ENCODE measurements around the gene TLR7. TPM values are rescaled to one million over a fixed set of nuclear protein-coding genes. Genes with fewer than 3 reads are reported as not detected.

The TLR7 gene
- total RNA-seq, 4 donors from 2014 or later, result 0.27 to 1.3 (median 0.49) TPM

DNA sequence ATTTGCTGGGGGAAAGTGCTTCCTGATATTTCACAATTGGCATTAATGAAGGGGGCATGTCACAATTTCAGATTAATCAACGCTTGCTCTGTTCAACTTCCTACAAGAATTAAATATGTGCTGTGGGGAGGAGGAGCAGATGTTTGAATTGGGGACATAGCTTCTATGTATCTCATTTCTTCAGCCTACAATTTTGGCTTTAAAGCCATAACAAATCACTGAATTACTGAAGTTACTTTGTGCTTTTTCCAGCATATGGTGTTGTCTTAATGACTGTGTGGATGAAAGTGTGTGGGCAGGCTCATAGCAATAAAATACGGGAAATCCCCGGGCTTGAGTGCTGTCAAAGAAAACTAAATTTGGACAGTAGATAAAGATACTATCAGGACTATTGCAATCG lies 813 bp downstream of the TLR7 start:
- H3K9me3 ChIP-seq, result peaks cover 0 to 8% (median 0%) of the 10 kb centered on the region in 3 donors
- 44 to 71% methylated on average over 4 of the region's 4 CpGs for WGBS, 2 donors (ENCODE audit: low coverage in 1 of 2)
- H3K27ac ChIP-seq, result no peak overlapping the region
- H3K27me3 ChIP-seq, result no peaks in the 10 kb centered on the region
- peaks cover 0 to 8% (median 0%) of the 10 kb centered on the region in 3 donors for H3K4me1 ChIP-seq
- no peak for ATAC-seq
- no peak overlapping the region for H3K4me3 ChIP-seq
- H3K36me3 ChIP-seq, result no peaks in the 10 kb centered on the region
- TF ChIP-seq, protein P1, sequence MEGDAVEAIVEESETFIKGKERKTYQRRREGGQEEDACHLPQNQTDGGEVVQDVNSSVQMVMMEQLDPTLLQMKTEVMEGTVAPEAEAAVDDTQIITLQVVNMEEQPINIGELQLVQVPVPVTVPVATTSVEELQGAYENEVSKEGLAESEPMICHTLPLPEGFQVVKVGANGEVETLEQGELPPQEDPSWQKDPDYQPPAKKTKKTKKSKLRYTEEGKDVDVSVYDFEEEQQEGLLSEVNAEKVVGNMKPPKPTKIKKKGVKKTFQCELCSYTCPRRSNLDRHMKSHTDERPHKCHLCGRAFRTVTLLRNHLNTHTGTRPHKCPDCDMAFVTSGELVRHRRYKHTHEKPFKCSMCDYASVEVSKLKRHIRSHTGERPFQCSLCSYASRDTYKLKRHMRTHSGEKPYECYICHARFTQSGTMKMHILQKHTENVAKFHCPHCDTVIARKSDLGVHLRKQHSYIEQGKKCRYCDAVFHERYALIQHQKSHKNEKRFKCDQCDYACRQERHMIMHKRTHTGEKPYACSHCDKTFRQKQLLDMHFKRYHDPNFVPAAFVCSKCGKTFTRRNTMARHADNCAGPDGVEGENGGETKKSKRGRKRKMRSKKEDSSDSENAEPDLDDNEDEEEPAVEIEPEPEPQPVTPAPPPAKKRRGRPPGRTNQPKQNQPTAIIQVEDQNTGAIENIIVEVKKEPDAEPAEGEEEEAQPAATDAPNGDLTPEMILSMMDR (IDR thresholded peaks at IDR 0.05), result no peak
- no peak for TF ChIP-seq POLR2A (IDR thresholded peaks at IDR 0.05)
- TF ChIP-seq EP300 (IDR thresholded peaks at IDR 0.05), result no peak
- no peak for TF ChIP-seq POLR2AphosphoS5 (IDR thresholded peaks at IDR 0.05)

DNA sequence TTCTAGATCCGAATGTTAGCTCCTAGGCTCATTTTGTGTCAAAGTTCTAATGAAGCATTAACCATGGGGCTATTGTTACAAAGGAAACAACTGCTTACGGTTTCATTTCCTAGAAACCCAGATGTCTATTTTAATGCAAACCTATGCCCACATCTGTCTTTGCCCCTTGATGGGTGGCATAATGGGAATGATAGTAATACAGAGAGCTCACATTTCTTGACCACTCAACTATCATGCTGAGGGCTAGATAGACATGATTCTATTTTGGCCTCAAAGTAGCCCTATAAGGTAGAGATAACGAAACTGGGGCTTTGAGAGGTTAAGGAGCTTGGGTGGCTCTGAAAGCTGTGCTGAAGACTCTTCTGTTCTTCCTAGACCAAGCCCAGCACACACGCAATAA lies 1.9 kb downstream of the TLR7 start:
- peaks cover 0 to 4% (median 0%) of the 10 kb centered on the region in 3 donors for H3K9me3 ChIP-seq
- TF ChIP-seq EP300 (IDR thresholded peaks at IDR 0.05), result no peak
- TF ChIP-seq POLR2A (IDR thresholded peaks at IDR 0.05), result no peak
- TF ChIP-seq POLR2AphosphoS5 (IDR thresholded peaks at IDR 0.05), result no peak
- TF ChIP-seq, protein P1 (IDR thresholded peaks at IDR 0.05), result no peak
- no peak overlapping the region for H3K27ac ChIP-seq
- H3K36me3 ChIP-seq, result no peaks in the 10 kb centered on the region
- H3K27me3 ChIP-seq, result no peaks in the 10 kb centered on the region
- no peak overlapping the region for H3K4me3 ChIP-seq
- peaks cover 0 to 8% (median 0%) of the 10 kb centered on the region in 3 donors for H3K4me1 ChIP-seq
- 77 to 84% methylated on average over 3 of the region's 4 CpGs for WGBS, 2 donors (ENCODE audit: low coverage in 1 of 2)
- ATAC-seq, result no peak

- TF ChIP-seq POLR2A (IDR thresholded peaks at IDR 0.05) (no peak), EP300 (IDR thresholded peaks at IDR 0.05) (no peak), POLR2AphosphoS5 (IDR thresholded peaks at IDR 0.05) (no peak)
- TF ChIP-seq, protein P1 (IDR thresholded peaks at IDR 0.05), result no peak
- H3K4me1 ChIP-seq, result peaks cover 0 to 8% (median 0%) of the 10 kb centered on the region in 3 donors
- WGBS, 2 donors (ENCODE audit: low coverage in 1 of 2), result 20 to 70% methylated on average over 4 to 5 of the region's 6 CpGs
- no peak for ATAC-seq
- no peak overlapping the region for H3K4me3 ChIP-seq
- H3K27ac ChIP-seq, result peak overlapping the region in 2 of 4 donors; percentile 9 to 24
- H3K36me3 ChIP-seq, result no peaks in the 10 kb centered on the region
- no peaks in the 10 kb centered on the region for H3K27me3 ChIP-seq
- H3K9me3 ChIP-seq, result no peaks in the 10 kb centered on the region
Measured at GRCh38 chrX:12871257-12871656, 4.4 kb downstream of the TLR7 start.

DNA sequence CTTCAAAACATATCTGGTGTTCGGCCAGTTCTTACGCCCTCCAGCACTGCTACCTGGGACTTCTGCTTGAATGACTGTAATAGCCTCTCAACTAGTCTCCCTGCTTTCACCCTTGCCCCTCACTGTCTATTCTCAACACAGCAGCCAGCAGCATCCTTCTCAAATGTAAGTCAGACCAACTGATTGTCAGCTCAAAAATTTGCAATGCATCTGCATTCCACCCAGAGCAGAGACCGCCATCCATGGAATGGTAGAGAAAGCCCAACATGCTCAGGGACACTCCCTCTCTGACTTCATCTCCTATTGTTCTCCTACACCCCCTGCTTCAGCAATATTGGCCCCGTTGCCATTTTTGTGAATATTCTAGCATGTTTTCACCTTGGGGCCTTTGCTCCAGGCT lies 5.9 kb downstream of the TLR7 start:
- Histone ChIP-seq H3K27me3 (no peaks in the 10 kb centered on the region), H3K36me3 (no peaks in the 10 kb centered on the region), H3K4me3 (no peak overlapping the region), H3K4me1 (peaks cover 0 to 8% (median 0%) of the 10 kb centered on the region in 3 donors), H3K27ac (no peak overlapping the region), H3K9me3 (no peaks in the 10 kb centered on the region)
- 69 to 80% methylated on average over 2 to 3 of the region's 4 CpGs for WGBS, 2 donors (ENCODE audit: low coverage in 1 of 2)
- ATAC-seq, result no peak
- TF ChIP-seq POLR2AphosphoS5 (IDR thresholded peaks at IDR 0.05) (no peak), POLR2A (IDR thresholded peaks at IDR 0.05) (no peak), EP300 (IDR thresholded peaks at IDR 0.05) (no peak)
- TF ChIP-seq, protein P1 (IDR thresholded peaks at IDR 0.05), result no peak

DNA sequence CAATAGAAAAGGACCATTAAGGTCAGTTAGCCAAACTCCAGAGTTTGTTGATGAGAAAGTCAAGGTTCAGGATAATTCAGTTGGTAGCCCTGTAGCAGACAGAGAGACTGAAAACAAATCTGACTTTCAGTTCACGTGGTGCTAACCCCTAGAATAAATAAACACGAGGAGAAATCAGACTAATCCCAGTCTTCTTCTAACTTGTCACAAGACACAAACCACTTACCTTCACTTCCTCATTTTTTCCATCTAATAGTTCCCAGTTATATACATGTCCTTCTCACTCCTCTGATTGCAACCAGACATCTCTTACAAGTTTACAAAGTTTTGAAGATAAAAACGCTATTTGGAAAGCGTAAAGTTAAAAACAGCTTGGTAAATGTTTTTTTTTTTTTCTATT lies 7.7 kb downstream of the TLR7 start:
- 18 to 32% methylated on average over 4 of the region's 4 CpGs for WGBS, 2 donors (ENCODE audit: low coverage in 1 of 2)
- H3K27me3 ChIP-seq, result no peaks in the 10 kb centered on the region
- TF ChIP-seq EP300 (IDR thresholded peaks at IDR 0.05) (no peak), POLR2A (IDR thresholded peaks at IDR 0.05) (no peak), POLR2AphosphoS5 (IDR thresholded peaks at IDR 0.05) (no peak)
- TF ChIP-seq, protein P1 (IDR thresholded peaks at IDR 0.05), result no peak
- no peaks in the 10 kb centered on the region for H3K9me3 ChIP-seq
- ATAC-seq, result no peak
- H3K4me3 ChIP-seq, result no peak overlapping the region
- peaks cover 0 to 8% (median 0%) of the 10 kb centered on the region in 3 donors for H3K4me1 ChIP-seq
- no peaks in the 10 kb centered on the region for H3K36me3 ChIP-seq
- no peak overlapping the region for H3K27ac ChIP-seq

Data from gastroesophageal sphincter (tissue), 4 donors.